Left cardiac atrium (tissue), 4 donors: ENCODE measurements around the gene KPNA3. TPM values are rescaled to one million over a fixed set of nuclear protein-coding genes. Genes with fewer than 3 reads are reported as not detected.

Experiments used
- ATAC-seq, 2 donors: fragments of 200-7000 bp; cut with Tn5 transposase; one replicate each; pipeline ENCODE4 v1.9.1; 2020; ENCODE audit warnings: mild to moderate bottlenecking in 2 of 2, moderate library complexity in 2 of 2
- DNase-seq: peaks from one replicate; pipeline ENCODE4 v3.0.0-alpha.2; 2020
- intact Hi-C, 2 donors: fragments of 100-400 bp; cut with DNase I; formaldehyde crosslinking; loops; one replicate each; pipeline versions ENCODE4 v1.14.1 to v1.15.1; 2022 to 2023
- total RNA-seq, 2 donors: library from RNA; stranded (reverse); fragmentation: NEBNext Ultra II Directional; extraction: Animal tissue kit (Norgen Biotek cat#: 25700); gene quantifications; one replicate each; pipeline ENCODE4 v1.2.1, GENCODE V29; 2021
- donor health status: DM: no; HTN: yes; CAD: no.
- donor health status: DM: no; HTN: yes; CAD: no; lungs with severe emphysema.
- donor health status: DM: yes; HTN: yes; CAD: no.
- donor health status: Dilated cardiomyopathy.

The KPNA3 gene
- total RNA-seq, 2 donors from 2014 or later = 39.3 to 44.9 TPM

GRCh38 chr13:49652355-49653305 is 139.9 kb downstream of the KPNA3 start:
- intact Hi-C loops = loop anchor here (5.0 kb wide), 1 partner anchor 195 kb away; no protein-coding TSS in a partner anchor
- ATAC-seq = peak in 1 of 2 donors; percentile 65
- DNase-seq = no peak

GRCh38 chr13:49651570-49652354 is 140.7 kb downstream of the KPNA3 start:
- DNase-seq (no peak), ATAC-seq (peak in 1 of 2 donors; percentile 23)
- intact Hi-C loops = loop anchor here (5.0 kb wide), 1 partner anchor 196 kb away; no protein-coding TSS in a partner anchor

GRCh38 chr13:49649963-49650312 is 142.5 kb downstream of the KPNA3 start:
- intact Hi-C loops = loop anchor here (5.0 kb wide), 1 partner anchor 197 kb away; no protein-coding TSS in a partner anchor
- DNase-seq = no peak
- ATAC-seq = no peak

Other genes with a start within 250 kb of the KPNA3 start
- gene RCBTB1, start 207.1 kb downstream of the KPNA3 start, total RNA-seq = 10 to 100 TPM; 12.7 to 19.3 TPM
- gene ARL11, start 164.2 kb downstream of the KPNA3 start, total RNA-seq = 1 to 10 TPM in 1 of 2 donors, under 1 TPM in 1; 0.44 to 1.7 TPM
- gene EBPL, start 101.2 kb downstream of the KPNA3 start, total RNA-seq = 10 to 100 TPM; 11.5 to 12.5 TPM
- 10 to 100 TPM in 1 of 2 donors, 1 to 10 TPM in 1; 8.6 to 11.7 TPM for gene SPRYD7, start 143.7 kb upstream of the KPNA3 start, total RNA-seq
- 10 to 100 TPM; 19.5 to 19.6 TPM for gene TRIM13, start 204.4 kb upstream of the KPNA3 start, total RNA-seq
- under 1 TPM in 1 of 2 donors, not detected in 1; 0.55 TPM for gene KCNRG, start 222.8 kb upstream of the KPNA3 start, total RNA-seq